LoVo (cell line): ENCODE measurements around the gene PTPRO.
A peak's percentile ranks its signal among the peaks of the same experiment; 100 is the strongest.

Experiments
- DNase-seq: peaks from one replicate; pipeline ENCODE4 v3.0.0-alpha.2; 2016; ENCODE audit warnings: low spot score

The PTPRO gene

GRCh38 chr12:15603474-15604085 is 281.3 kb downstream of the PTPRO start:
- DNase-seq, result no peak

GRCh38 chr12:15605881-15606590 is 283.7 kb downstream of the PTPRO start:
- DNase-seq, result no peak

- no peak for DNase-seq
These were observed 286.1 kb downstream of the PTPRO start for GRCh38 chr12:15608406-15608805.

- no peak for DNase-seq
These were observed 286.6 kb downstream of the PTPRO start for GRCh38 chr12:15608941-15609340.

- DNase-seq, result no peak
These were observed 291.7 kb downstream of the PTPRO start for GRCh38 chr12:15613981-15614380.

GRCh38 chr12:15616495-15616894 is 294.2 kb downstream of the PTPRO start:
- DNase-seq, result peak; percentile 64

GRCh38 chr12:15620741-15621539 is 298.6 kb downstream of the PTPRO start:
- no peak for DNase-seq

- DNase-seq, result no peak
These were observed 302.8 kb downstream of the PTPRO start for GRCh38 chr12:15625075-15625474.

- DNase-seq, result no peak
These were observed 306.0 kb downstream of the PTPRO start for GRCh38 chr12:15627995-15628945.

GRCh38 chr12:15629108-15629507 is 306.8 kb downstream of the PTPRO start:
- peak; percentile 99 for DNase-seq

GRCh38 chr12:15629761-15630160 is 307.5 kb downstream of the PTPRO start:
- peak; percentile 64 for DNase-seq

GRCh38 chr12:15631007-15631715 is 308.9 kb downstream of the PTPRO start:
- DNase-seq, result peak; percentile 63

- no peak for DNase-seq
These were observed 310.4 kb downstream of the PTPRO start for GRCh38 chr12:15632708-15633107.

GRCh38 chr12:15633201-15633600 is 310.9 kb downstream of the PTPRO start:
- DNase-seq, result no peak

- DNase-seq, result no peak
These were observed 311.8 kb downstream of the PTPRO start for GRCh38 chr12:15634010-15634683.

- DNase-seq, result peak; percentile 64
These were observed 314.0 kb downstream of the PTPRO start for GRCh38 chr12:15636060-15636890.

GRCh38 chr12:15638231-15638630 is 315.9 kb downstream of the PTPRO start:
- no peak for DNase-seq

GRCh38 chr12:15644700-15645099 is 322.4 kb downstream of the PTPRO start:
- no peak for DNase-seq

- DNase-seq, result no peak
These were observed 324.3 kb downstream of the PTPRO start for GRCh38 chr12:15646581-15646980.
